NT2/D1 (cell line): Measurements from ENCODE around the gene NOTCH2.

Experiments used
- SUZ12 ChIP-seq: IDR thresholded peaks from 2 replicates; pipeline ENCODE4 v1.6.1; 2011; ENCODE audit not compliant: insufficient read length, insufficient read depth; ENCODE audit errors: extremely low read depth
- YY1 ChIP-seq: IDR thresholded peaks from 2 replicates; pipeline ENCODE4 v1.6.1; 2011; ENCODE audit not compliant: insufficient read length, insufficient read depth
- ZNF274 ChIP-seq: IDR thresholded peaks from 2 replicates; pipeline ENCODE4 v1.6.1; 2011; ENCODE audit warnings: mild to moderate bottlenecking, low read depth, low read length

GRCh38 chr1:119968068-119968492, 101.4 kb downstream of the NOTCH2 start:
- TF ChIP-seq ZNF274, result no peak
- TF ChIP-seq SUZ12, result no peak
- TF ChIP-seq YY1, result no peak
